ENCODE results near the gene DEPDC5.

DNA sequence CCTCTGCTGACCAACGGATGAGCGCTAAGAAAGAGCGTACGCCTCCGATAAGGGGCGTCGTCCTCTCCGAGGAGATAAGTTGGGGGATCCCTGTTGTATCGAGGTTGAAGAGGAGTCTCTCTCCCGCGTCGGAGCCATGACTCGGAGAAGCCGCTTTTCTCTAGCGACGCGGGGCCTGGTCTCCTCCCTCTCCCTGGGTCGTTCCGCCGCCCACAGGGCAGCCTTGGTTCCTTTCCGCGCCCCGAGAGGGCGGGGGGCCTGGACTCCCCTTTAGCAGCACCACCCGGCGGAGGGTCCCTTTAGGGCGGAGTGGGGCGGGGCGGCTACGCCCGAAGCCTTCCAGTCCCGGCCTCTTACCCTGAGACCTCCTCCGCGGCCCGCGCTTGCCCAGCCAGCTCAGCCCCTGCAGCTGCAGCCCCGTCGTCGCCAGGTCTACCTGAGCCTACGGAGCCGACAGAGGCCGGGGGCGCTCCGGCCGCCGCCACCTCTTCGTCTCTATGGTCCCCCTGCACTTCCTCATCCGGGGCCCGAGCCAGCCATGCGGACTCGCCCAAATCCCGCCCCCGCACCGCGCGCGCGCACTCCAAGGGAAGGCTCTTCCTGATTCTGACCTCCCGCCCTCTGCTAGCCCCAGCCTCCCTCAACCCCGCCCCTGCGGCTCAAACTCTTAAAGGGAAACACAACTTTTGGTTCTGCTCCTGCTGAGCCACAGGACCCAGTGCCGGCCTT is 4.0 kb upstream of the DEPDC5 start, which contains the start of gene PRR14L:
- TF ChIP-seq, protein P1, sequence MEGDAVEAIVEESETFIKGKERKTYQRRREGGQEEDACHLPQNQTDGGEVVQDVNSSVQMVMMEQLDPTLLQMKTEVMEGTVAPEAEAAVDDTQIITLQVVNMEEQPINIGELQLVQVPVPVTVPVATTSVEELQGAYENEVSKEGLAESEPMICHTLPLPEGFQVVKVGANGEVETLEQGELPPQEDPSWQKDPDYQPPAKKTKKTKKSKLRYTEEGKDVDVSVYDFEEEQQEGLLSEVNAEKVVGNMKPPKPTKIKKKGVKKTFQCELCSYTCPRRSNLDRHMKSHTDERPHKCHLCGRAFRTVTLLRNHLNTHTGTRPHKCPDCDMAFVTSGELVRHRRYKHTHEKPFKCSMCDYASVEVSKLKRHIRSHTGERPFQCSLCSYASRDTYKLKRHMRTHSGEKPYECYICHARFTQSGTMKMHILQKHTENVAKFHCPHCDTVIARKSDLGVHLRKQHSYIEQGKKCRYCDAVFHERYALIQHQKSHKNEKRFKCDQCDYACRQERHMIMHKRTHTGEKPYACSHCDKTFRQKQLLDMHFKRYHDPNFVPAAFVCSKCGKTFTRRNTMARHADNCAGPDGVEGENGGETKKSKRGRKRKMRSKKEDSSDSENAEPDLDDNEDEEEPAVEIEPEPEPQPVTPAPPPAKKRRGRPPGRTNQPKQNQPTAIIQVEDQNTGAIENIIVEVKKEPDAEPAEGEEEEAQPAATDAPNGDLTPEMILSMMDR (IDR thresholded peaks at IDR 0.05) = peak in 3 of 5 experiments; percentile 16 to 54 (median 20)
- TF ChIP-seq POLR2A (IDR thresholded peaks at IDR 0.05) = peak; percentile 52 to 57

All from tibial nerve (tissue), 3 donors.